SK-N-MC (cell line): Measurements from ENCODE around the gene PC.
"Not testable (repeated sequence)": the region's sequence is repeated elsewhere in the genome, so short reads cannot be mapped to it uniquely, and the experiment has no call there.

Source experiments
- DNase-seq: peaks from one replicate; pipeline ENCODE4 v3.0.0-alpha.2; 2011; ENCODE audit warnings: low read depth, low spot score
- H3K27ac ChIP-seq: fragments of 200-600 bp; sonication (generic); 2 replicates; pipeline ENCODE4 v1.5.1; 2016; ENCODE audit warnings: mixed run types
- H3K36me3 ChIP-seq: fragments of 200-600 bp; sonication (generic); 2 replicates; pipeline ENCODE4 v1.6.1; 2017; ENCODE audit warnings: antibody characterized with exemption, low read length, mixed read lengths; ENCODE audit not compliant: insufficient read depth
- H3K4me3 ChIP-seq: fragments of 200-600 bp; sonication (generic); 2 replicates; pipeline ENCODE4 v1.5.1; 2016
- H3K9ac ChIP-seq: fragments of 200-600 bp; sonication (generic); 2 replicates; pipeline ENCODE4 v1.8.0; 2017; ENCODE audit warnings: mixed run types, mixed read lengths; ENCODE audit not compliant: insufficient read length
- H3K9me3 ChIP-seq: fragments of 200-600 bp; sonication (generic); 2 replicates; pipeline ENCODE4 v1.6.1; 2017; ENCODE audit warnings: low read depth, mild to moderate bottlenecking, antibody characterized with exemption, low read length, moderate library complexity, mixed read lengths
- EZH2 ChIP-seq: fragments of 200-600 bp; sonication (generic); IDR thresholded peaks from one replicate; pipeline ENCODE4 v1.6.1; 2017; ENCODE audit warnings: antibody characterized with exemption
- FOXP2 ChIP-seq: optimal IDR thresholded peaks from 2 replicates; pipeline ENCODE3; 2011; ENCODE audit warnings: mild to moderate bottlenecking, moderate library complexity; ENCODE audit not compliant: insufficient read depth; ENCODE audit errors: extremely low read length, control extremely low read depth
- POLR2AphosphoS5 ChIP-seq: IDR thresholded peaks from 2 replicates; pipeline ENCODE4 v1.6.1; 2012; ENCODE audit warnings: mild to moderate bottlenecking, low read depth, low read length, borderline replicate concordance

Gene PC

DNA sequence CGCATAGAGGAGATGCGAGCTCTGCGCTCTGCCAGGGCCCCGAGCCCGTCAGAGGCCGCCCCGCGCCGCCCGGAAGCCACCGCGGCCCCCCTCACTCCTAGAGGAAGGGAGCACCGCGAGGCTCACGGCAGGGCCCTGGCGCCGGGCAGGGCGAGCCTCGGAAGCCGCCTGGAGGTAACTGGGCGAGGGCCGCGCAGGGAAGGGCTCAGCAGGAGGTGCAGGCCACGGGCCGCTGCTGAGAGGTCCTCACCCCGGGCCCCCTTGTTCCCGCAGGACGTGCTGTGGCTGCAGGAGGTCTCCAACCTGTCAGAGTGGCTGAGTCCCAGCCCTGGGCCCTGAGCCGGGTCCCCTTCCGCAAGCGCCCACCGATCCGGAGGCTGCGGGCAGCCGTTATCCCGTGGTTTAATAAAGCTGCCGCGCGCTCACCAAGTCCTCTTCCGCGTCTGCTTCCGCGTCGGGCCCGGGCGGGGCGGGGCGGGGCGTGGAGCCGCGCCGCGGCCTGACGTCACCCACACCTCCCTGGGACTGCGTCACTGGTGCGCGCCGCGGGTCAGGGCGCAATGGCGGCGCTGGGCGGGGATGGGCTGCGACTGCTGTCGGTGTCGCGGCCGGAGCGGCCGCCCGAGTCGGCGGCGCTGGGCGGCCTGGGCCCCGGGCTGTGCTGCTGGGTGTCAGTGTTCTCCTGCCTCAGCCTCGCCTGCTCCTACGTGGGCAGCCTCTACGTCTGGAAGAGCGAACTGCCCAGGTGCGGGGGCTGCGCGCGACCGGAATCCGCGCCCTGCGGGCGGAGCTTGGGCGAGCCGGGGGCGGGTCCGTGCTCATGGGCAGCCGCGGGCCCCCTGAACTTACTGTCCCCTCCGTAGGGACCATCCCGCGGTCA, 115.0 kb downstream of the PC start, which contains the start of gene RCE1:
Gene RCE1 (plus strand): TSS at position 546 of the 880 bp plus-strand sequence. CDS start 15 bp downstream, at position 561.
- H3K9ac ChIP-seq = peak within 1 kb of the TSS; percentile 98
- peak within 1 kb of the TSS; percentile 83 for H3K27ac ChIP-seq
- no peak for DNase-seq
- TF ChIP-seq EZH2 = no peak
- peak; percentile 94 for TF ChIP-seq FOXP2
- peak; percentile 78 for TF ChIP-seq POLR2AphosphoS5
- peaks cover 14% of the 10 kb centered on the region; the same call in 1 of the 2 replicates for H3K36me3 ChIP-seq
- H3K9me3 ChIP-seq = no peaks in the 10 kb centered on the region
- peak within 1 kb of the TSS; percentile 99 for H3K4me3 ChIP-seq

DNA sequence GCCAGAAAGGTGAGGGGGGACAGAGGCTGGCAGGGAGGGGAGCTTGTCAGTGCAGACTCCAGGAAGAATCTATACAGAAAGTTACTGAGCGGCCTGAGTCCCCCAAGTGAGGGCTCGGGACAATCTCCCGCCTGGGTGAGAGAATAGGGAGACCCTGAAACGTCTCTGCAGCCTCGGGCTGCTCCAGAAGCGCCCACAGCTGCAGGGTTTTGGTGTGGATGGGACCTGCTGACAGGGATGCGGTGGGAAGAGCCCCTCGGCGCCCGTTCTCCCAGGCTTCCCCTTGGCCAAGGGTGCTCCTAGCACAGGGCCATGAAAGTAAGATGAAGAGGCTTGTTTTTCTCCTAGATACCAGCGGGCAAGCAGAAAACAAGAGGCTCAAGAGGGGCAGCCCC, 115.7 kb downstream of the PC start:
- TF ChIP-seq FOXP2 (no peak), POLR2AphosphoS5 (no peak), EZH2 (no peak)
- Histone ChIP-seq H3K36me3 (peaks cover 14% of the 10 kb centered on the region; the same call in 1 of the 2 replicates), H3K27ac (peak overlapping the region; percentile 83; the same call in 1 of the 2 replicates), H3K9ac (peak overlapping the region; percentile 98), H3K4me3 (peak overlapping the region; percentile 99), H3K9me3 (no peaks in the 10 kb centered on the region)
- no peak for DNase-seq

DNA sequence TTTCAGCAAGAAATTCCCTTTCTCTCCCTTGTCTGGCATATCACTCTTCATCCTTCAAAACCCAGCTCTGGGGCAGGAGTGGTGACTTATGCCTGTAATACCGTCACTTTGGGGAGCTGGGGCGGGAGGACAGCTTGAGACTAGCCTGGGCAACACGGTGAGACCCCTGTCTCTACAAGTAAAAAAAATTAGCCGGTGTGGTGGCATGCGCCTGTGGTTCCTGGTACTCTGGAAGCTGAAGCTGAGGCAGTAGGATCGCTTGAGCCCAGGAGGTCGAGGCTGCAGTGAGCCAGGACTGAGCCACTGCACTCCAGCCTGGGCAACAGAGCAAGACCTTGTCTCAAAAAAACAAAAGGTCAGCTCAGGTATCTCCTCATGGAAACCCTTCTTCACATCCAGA, 116.3 kb downstream of the PC start:
- H3K9ac ChIP-seq = peak overlapping the region; percentile 98
- no peak overlapping the region for H3K27ac ChIP-seq

GRCh38 chr11:66840317-66841091, 117.7 kb downstream of the PC start:
- Histone ChIP-seq H3K9ac (no peak overlapping the region), H3K27ac (peak overlapping the region; percentile 21; the same call in 1 of the 2 replicates), H3K9me3 (no peaks in the 10 kb centered on the region), H3K4me3 (no peak overlapping the region), H3K36me3 (peaks cover 5% of the 10 kb centered on the region; the same call in 1 of the 2 replicates)
- TF ChIP-seq FOXP2 (no peak), EZH2 (no peak), POLR2AphosphoS5 (no peak; the same call in 1 of the 2 replicates)
- DNase-seq = no peak

More for the DNA sequence above, 116.3 kb downstream of the PC start:
- H3K9me3 ChIP-seq = no peaks in the 10 kb centered on the region
- no peak for DNase-seq
- TF ChIP-seq FOXP2 (no peak), EZH2 (no peak), POLR2AphosphoS5 (no peak)
- peak overlapping the region; percentile 99 for H3K4me3 ChIP-seq
- peaks cover 14% of the 10 kb centered on the region; the same call in 1 of the 2 replicates for H3K36me3 ChIP-seq

DNA sequence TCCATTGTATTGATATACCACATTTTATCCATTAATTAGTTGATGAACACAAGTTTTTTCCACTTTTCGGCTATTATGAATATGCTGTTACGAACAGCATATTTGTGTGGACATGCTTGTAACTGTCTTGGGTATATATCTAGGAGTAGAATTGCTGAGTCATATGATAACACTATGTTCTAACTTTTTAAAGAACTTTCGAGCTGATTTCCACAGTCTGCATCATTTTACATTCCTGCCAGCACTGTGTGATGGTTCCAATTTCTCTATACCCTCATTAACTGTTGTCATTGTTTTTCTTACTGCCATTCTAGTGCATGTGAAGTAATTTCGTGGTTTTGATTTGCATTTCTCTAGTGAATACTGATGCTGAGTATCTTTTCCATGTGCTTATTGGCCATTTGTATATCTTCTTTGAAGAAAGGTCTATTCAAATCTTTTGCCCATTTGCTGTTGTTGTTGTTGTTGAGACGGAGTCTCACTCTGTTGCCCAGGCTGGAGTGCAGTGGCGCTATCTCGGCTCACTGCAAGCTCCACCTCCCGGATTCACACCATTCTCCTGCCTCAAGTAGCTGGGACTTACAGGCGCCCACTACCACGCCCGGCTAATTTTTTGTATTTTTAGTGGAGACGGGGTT, 122.3 kb downstream of the PC start:
- DNase-seq = no peak
- no peak overlapping the region for H3K9ac ChIP-seq
- no peaks in the 10 kb centered on the region for H3K9me3 ChIP-seq

GRCh38 chr11:66834943-66835342, 123.2 kb downstream of the PC start:
- no peak for TF ChIP-seq FOXP2
- TF ChIP-seq POLR2AphosphoS5 = no peak
- no peak for TF ChIP-seq EZH2
- no peak overlapping the region for H3K4me3 ChIP-seq
- DNase-seq = no peak
- no peak overlapping the region for H3K9ac ChIP-seq
- no peaks in the 10 kb centered on the region for H3K9me3 ChIP-seq
- H3K27ac ChIP-seq = peak overlapping the region; percentile 81
- no peaks in the 10 kb centered on the region; the same call in 1 of the 2 replicates for H3K36me3 ChIP-seq

More for the DNA sequence above, 122.3 kb downstream of the PC start:
- Histone ChIP-seq H3K36me3 (peaks cover 4% of the 10 kb centered on the region; the same call in 1 of the 2 replicates), H3K4me3 (no peak overlapping the region), H3K27ac (peak overlapping the region; percentile 81)
- TF ChIP-seq EZH2 = no peak
- TF ChIP-seq FOXP2 = no peak
- TF ChIP-seq POLR2AphosphoS5 = no peak

GRCh38 chr11:66834539-66834845, 123.7 kb downstream of the PC start:
- Histone ChIP-seq H3K9ac (no peak overlapping the region), H3K9me3 (no peaks in the 10 kb centered on the region), H3K27ac (no peak overlapping the region; the same call in 1 of the 2 replicates), H3K36me3 (no peaks in the 10 kb centered on the region; the same call in 1 of the 2 replicates), H3K4me3 (no peak overlapping the region)
- TF ChIP-seq FOXP2 (no peak), POLR2AphosphoS5 (no peak), EZH2 (no peak)
- no peak for DNase-seq

- H3K9ac ChIP-seq, DNase-seq, H3K4me3 ChIP-seq, H3K9me3 ChIP-seq, H3K36me3 ChIP-seq, H3K27ac ChIP-seq: not testable (repeated sequence)
Observed at GRCh38 chr11:66824573-66824972, 133.6 kb downstream of the PC start.

GRCh38 chr11:66823700-66824099, 134.5 kb downstream of the PC start:
- no peak for DNase-seq
- TF ChIP-seq EZH2 (no peak), POLR2AphosphoS5 (no peak), FOXP2 (no peak)
- Histone ChIP-seq H3K9ac (no peak overlapping the region), H3K4me3 (no peak overlapping the region), H3K36me3 (no peaks in the 10 kb centered on the region), H3K27ac (no peak overlapping the region), H3K9me3 (no peaks in the 10 kb centered on the region)
